ENCODE measurements around the gene PTPRF. TPM values are rescaled to one million over a fixed set of nuclear protein-coding genes. Genes with fewer than 3 reads are reported as not detected.

The PTPRF gene
- total RNA-seq, 1 donor from 2014 or later, result 145 TPM

DNA sequence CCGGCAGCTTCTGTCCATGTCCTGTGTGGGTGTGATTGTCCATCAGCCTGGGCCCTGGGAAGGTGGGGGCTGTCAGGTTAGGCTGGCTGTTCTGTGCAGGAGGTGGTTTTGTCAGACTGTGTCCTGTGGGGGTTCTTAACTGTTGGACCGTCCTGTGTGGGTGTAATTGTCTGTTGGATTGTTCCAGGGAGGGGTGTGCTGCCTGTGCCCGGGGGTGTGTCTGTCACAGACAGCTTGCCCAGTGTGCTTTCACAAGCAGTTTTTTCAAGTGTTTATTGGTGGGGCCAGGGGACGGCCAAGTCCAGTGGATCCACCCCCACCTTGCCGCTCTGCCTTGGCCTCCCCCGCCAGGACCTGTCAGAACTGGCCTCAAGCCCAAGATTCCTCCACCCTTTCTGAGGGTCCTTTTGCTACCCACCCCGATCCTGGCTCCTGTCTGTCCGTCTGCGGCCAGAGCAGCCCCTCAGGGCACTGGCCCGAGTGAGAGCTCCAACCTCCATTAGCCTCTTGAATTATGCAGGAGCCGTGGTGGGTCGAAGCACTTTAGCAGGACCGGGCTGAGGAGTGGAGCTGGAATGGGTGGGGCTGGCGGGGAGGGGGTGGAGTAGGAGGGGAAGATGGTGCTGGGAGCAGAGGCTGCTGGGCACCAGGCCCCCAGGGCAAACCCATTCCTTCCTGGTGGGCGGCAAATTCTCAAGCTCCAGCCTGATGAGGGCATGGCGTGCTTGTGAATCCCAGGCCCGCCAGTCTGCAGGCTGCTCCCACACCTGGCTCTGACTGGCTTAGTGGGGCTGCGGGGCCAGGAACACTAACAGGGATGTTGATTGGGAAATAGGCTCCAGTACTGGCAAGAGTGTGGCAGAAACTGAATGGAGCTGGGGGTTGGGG lies 47.2 kb downstream of the PTPRF start:
- DNase-seq (ENCODE audit: low spot score), result no peak
- H3K4me3 Mint-ChIP-seq (ENCODE audit: unreplicated experiment), result no peak overlapping the region
- no peak overlapping the region for H3K27ac Mint-ChIP-seq (ENCODE audit: unreplicated experiment)
- peaks cover 3% of the 10 kb centered on the region for H3K4me1 Mint-ChIP-seq (ENCODE audit: unreplicated experiment)
- peaks cover 3% of the 10 kb centered on the region for H3K27me3 Mint-ChIP-seq (ENCODE audit: unreplicated experiment)
- no peaks in the 10 kb centered on the region for H3K9me3 Mint-ChIP-seq (ENCODE audit: unreplicated experiment)
- TF ChIP-seq, protein P1, sequence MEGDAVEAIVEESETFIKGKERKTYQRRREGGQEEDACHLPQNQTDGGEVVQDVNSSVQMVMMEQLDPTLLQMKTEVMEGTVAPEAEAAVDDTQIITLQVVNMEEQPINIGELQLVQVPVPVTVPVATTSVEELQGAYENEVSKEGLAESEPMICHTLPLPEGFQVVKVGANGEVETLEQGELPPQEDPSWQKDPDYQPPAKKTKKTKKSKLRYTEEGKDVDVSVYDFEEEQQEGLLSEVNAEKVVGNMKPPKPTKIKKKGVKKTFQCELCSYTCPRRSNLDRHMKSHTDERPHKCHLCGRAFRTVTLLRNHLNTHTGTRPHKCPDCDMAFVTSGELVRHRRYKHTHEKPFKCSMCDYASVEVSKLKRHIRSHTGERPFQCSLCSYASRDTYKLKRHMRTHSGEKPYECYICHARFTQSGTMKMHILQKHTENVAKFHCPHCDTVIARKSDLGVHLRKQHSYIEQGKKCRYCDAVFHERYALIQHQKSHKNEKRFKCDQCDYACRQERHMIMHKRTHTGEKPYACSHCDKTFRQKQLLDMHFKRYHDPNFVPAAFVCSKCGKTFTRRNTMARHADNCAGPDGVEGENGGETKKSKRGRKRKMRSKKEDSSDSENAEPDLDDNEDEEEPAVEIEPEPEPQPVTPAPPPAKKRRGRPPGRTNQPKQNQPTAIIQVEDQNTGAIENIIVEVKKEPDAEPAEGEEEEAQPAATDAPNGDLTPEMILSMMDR (IDR thresholded peaks at IDR 0.05; ENCODE audit: unreplicated experiment), result no peak
- peaks cover 36% of the 10 kb centered on the region for H3K36me3 Mint-ChIP-seq (ENCODE audit: low read depth, unreplicated experiment)

DNA sequence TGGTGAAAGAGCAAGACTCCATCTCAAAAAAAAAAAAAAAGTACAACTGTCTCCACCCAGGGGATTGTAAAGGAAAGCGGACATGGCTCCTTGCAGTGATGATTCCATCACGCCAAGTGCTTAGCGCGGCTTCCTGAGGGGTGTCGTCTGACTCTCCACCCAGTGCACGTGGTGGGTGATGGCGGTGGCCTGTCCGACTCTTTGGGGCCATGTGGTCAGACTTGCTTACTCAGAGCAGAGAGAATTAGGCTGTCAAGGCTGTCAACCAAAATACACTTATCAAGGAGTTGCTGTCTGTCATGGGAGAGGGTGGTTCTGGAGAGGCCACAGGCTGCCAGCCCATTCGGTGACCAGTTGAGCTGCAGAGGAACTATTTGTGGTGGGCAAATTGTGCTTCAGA lies 49.4 kb downstream of the PTPRF start:
- no peak for DNase-seq (ENCODE audit: low spot score)
- Mint-ChIP-seq H3K36me3 (ENCODE audit: low read depth, unreplicated experiment) (peaks cover 38% of the 10 kb centered on the region), H3K9me3 (ENCODE audit: unreplicated experiment) (no peaks in the 10 kb centered on the region), H3K27ac (ENCODE audit: unreplicated experiment) (no peak overlapping the region), H3K27me3 (ENCODE audit: unreplicated experiment) (peaks cover 3% of the 10 kb centered on the region), H3K4me1 (ENCODE audit: unreplicated experiment) (no peaks in the 10 kb centered on the region), H3K4me3 (ENCODE audit: unreplicated experiment) (no peak overlapping the region)
- TF ChIP-seq, protein P1 (IDR thresholded peaks at IDR 0.05; ENCODE audit: unreplicated experiment), result no peak

DNA sequence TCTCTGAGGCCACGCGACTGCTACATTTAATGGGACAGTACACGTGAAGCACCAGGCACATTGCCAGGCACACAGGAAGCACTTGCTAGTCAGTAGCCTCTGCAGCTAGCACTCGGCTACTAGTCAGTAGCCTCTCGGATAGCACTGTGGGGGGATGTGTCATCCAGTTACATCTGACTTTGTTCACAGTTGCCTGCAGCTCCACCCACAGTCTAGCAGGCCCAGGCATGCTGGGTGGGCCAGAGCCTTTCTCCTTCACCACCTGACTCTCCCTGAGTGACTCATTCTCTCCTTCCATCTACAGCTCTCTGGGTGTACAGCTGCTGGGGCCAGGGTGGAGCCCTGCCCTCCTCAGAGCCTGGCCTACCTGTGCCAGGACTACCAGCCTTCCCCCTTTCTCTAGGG lies 51.5 kb downstream of the PTPRF start:
- Mint-ChIP-seq H3K9me3 (ENCODE audit: unreplicated experiment) (no peaks in the 10 kb centered on the region), H3K4me1 (ENCODE audit: unreplicated experiment) (no peaks in the 10 kb centered on the region), H3K36me3 (ENCODE audit: low read depth, unreplicated experiment) (peaks cover 26% of the 10 kb centered on the region), H3K4me3 (ENCODE audit: unreplicated experiment) (no peak overlapping the region), H3K27ac (ENCODE audit: unreplicated experiment) (no peak overlapping the region), H3K27me3 (ENCODE audit: unreplicated experiment) (peaks cover 1% of the 10 kb centered on the region)
- TF ChIP-seq, protein P1 (IDR thresholded peaks at IDR 0.05; ENCODE audit: unreplicated experiment), result no peak
- no peak for DNase-seq (ENCODE audit: low spot score)

DNA sequence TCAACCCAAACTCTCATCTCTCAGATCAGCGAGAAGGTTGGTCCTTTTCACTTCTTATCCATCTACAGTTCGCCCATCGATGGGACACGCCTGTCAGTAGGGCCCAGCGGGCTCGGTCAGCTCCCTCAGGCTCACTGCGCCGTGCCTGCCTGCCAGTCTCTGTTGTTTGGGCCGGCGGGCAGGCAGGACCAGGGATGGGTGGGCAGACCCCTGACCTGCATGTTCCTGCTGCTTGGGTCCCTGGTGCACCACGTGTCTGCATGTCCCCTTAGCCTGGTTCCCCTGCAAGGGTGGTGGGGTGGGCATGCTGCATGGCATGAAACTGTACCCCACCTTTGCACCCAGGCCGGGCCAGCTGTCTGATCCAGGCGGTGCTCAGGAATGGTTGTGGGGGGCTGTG lies 52.4 kb downstream of the PTPRF start:
- H3K4me1 Mint-ChIP-seq (ENCODE audit: unreplicated experiment), result no peaks in the 10 kb centered on the region
- peaks cover 1% of the 10 kb centered on the region for H3K27me3 Mint-ChIP-seq (ENCODE audit: unreplicated experiment)
- H3K4me3 Mint-ChIP-seq (ENCODE audit: unreplicated experiment), result peak overlapping the region; percentile 56
- TF ChIP-seq, protein P1 (IDR thresholded peaks at IDR 0.05; ENCODE audit: unreplicated experiment), result no peak
- no peak overlapping the region for H3K27ac Mint-ChIP-seq (ENCODE audit: unreplicated experiment)
- no peaks in the 10 kb centered on the region for H3K9me3 Mint-ChIP-seq (ENCODE audit: unreplicated experiment)
- DNase-seq (ENCODE audit: low spot score), result no peak
- peaks cover 21% of the 10 kb centered on the region for H3K36me3 Mint-ChIP-seq (ENCODE audit: low read depth, unreplicated experiment)

DNA sequence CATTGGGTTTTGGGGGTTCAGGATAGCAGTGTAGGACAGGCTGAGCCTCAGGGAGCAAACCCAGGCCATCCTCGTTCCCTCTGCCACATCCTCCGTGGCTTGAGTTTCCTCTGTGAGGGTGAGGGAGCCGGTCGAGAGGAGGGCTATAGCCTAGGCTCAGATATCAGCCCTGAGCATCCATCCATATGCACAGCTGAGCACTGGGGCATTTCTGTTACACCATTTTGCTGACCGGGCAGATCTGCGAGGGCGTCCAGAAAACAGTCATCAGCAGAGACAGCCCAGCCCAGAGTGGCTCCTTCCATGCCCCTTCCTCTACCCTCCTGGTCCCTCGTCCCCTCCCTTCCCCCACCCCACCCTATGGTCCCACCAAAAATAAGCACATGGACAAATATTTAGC lies 53.5 kb downstream of the PTPRF start:
- Mint-ChIP-seq H3K27ac (ENCODE audit: unreplicated experiment) (no peak overlapping the region), H3K4me3 (ENCODE audit: unreplicated experiment) (no peak overlapping the region), H3K4me1 (ENCODE audit: unreplicated experiment) (no peaks in the 10 kb centered on the region), H3K9me3 (ENCODE audit: unreplicated experiment) (no peaks in the 10 kb centered on the region), H3K36me3 (ENCODE audit: low read depth, unreplicated experiment) (peaks cover 24% of the 10 kb centered on the region), H3K27me3 (ENCODE audit: unreplicated experiment) (peaks cover 3% of the 10 kb centered on the region)
- no peak for DNase-seq (ENCODE audit: low spot score)
- TF ChIP-seq, protein P1 (IDR thresholded peaks at IDR 0.05; ENCODE audit: unreplicated experiment), result no peak
